Kidney (tissue), 14 donors: ENCODE data around the gene FBLN2. TPM values are rescaled to one million over a fixed set of nuclear protein-coding genes. Genes with fewer than 3 reads are reported as not detected.

Experiments
- DNase-seq, 5 donors: peaks; one replicate each; pipeline ENCODE4 v3.0.0-alpha.2; 2013 to 2020
- FAIRE-seq: peaks from 2 replicates; lab custom pipeline; 2012; peaks lifted over from hg19 to GRCh38; lab: Jason Lieb, UNC
- H3K27ac ChIP-seq, 2 donors: one replicate each; pipeline ENCODE4 v1.7.0; 2013; ENCODE audit warnings: low read depth in 2 of 2, low read length in 2 of 2, inconsistent platforms in 1 of 2
- H3K27me3 ChIP-seq: one replicate; pipeline ENCODE4 v1.7.1; 2013; ENCODE audit warnings: low read length, inconsistent platforms; ENCODE audit not compliant: control insufficient read depth, insufficient read depth
- H3K36me3 ChIP-seq, 3 donors: one replicate each; pipeline versions ENCODE4 v1.7.0 to v1.7.1; 2013; ENCODE audit warnings: low read length in 3 of 3, control low read depth in 1 of 3, inconsistent platforms in 1 of 3; ENCODE audit not compliant: insufficient read depth in 3 of 3, control insufficient read depth in 2 of 3
- H3K4me1 ChIP-seq, 3 donors: one replicate each; pipeline versions ENCODE4 v1.7.0 to v1.7.1; 2013; ENCODE audit warnings: low read length in 3 of 3, inconsistent platforms in 1 of 3, low read depth in 1 of 3; ENCODE audit not compliant: control insufficient read depth in 2 of 3, insufficient read depth in 2 of 3
- H3K4me3 ChIP-seq, 3 donors: one replicate each; pipeline versions ENCODE4 v1.7.0 to v1.8.1; 2013; ENCODE audit warnings: low read length in 3 of 3, control low read depth in 1 of 3, inconsistent platforms in 1 of 3
- H3K9ac ChIP-seq, 3 donors: one replicate each; pipeline versions ENCODE4 v1.7.0 to v1.7.1; 2013; ENCODE audit warnings: low read length in 3 of 3, control low read depth in 1 of 3, inconsistent platforms in 1 of 3
- H3K9me3 ChIP-seq, 3 donors: one replicate each; pipeline versions ENCODE4 v1.7.0 to v1.7.1; 2013; ENCODE audit warnings: low read length in 3 of 3, control low read depth in 1 of 3, inconsistent platforms in 1 of 3; ENCODE audit not compliant: control insufficient read depth in 2 of 3, insufficient read depth in 1 of 3
- intact Hi-C: fragments of 100-400 bp; cut with DNase I; formaldehyde crosslinking; loops from one replicate; pipeline ENCODE4 v1.11.1; 2022
- polyA plus RNA-seq: library from polyadenylated mRNA; stranded (reverse); fragments of 350-450 nt; fragmentation: Illumina TruSeq; extraction: RNeasy Lipid Tissue Mini Kit (QIAGEN cat#74804); gene quantifications from one replicate; pipeline ENCODE4 v1.2.3, GENCODE V29; 2014; ENCODE audit warnings: low read depth, low replicate concordance; ENCODE audit not compliant: insufficient read depth
- total RNA-seq: library from RNA; stranded (reverse); fragmentation: NEBNext Ultra II Directional; extraction: Animal tissue kit (Norgen Biotek cat#: 25700); gene quantifications from one replicate; pipeline ENCODE4 v1.2.1, GENCODE V29; 2021
- TF ChIP-seq, protein P1 (sequence below): IDR thresholded peaks from 3 replicates; pipeline ENCODE4 v1.5.1; 2012; ENCODE audit warnings: mild to moderate bottlenecking, moderate library complexity, borderline replicate concordance; ENCODE audit not compliant: insufficient read depth; ENCODE audit errors: extremely low read depth
- donor health status: control.
- donor health status: control.
- donor health status: control.
- donor health status: control.
- donor health status: control.
- donor health status: DM: yes; HTN: yes; CAD: no.
- donor health status: Normal renal cell carcinoma (clear cell type).

The FBLN2 gene
- total and polyA plus RNA-seq, 2 donors from 2014 or later, result 3.2 to 43.4 TPM

- no peaks in the 10 kb centered on the region for H3K9me3 ChIP-seq
- FAIRE-seq (no peak), DNase-seq (peak in 1 of 5 donors; percentile 32)
- no peak overlapping the region for H3K27ac ChIP-seq
- no peaks in the 10 kb centered on the region for H3K4me1 ChIP-seq
- H3K36me3 ChIP-seq, result no peaks in the 10 kb centered on the region
- no peak overlapping the region for H3K9ac ChIP-seq
- TF ChIP-seq, protein P1, sequence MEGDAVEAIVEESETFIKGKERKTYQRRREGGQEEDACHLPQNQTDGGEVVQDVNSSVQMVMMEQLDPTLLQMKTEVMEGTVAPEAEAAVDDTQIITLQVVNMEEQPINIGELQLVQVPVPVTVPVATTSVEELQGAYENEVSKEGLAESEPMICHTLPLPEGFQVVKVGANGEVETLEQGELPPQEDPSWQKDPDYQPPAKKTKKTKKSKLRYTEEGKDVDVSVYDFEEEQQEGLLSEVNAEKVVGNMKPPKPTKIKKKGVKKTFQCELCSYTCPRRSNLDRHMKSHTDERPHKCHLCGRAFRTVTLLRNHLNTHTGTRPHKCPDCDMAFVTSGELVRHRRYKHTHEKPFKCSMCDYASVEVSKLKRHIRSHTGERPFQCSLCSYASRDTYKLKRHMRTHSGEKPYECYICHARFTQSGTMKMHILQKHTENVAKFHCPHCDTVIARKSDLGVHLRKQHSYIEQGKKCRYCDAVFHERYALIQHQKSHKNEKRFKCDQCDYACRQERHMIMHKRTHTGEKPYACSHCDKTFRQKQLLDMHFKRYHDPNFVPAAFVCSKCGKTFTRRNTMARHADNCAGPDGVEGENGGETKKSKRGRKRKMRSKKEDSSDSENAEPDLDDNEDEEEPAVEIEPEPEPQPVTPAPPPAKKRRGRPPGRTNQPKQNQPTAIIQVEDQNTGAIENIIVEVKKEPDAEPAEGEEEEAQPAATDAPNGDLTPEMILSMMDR, result no peak
- intact Hi-C loops, result no loop called here
- H3K4me3 ChIP-seq, result no peak overlapping the region
- no peaks in the 10 kb centered on the region for H3K27me3 ChIP-seq
Observed at GRCh38 chr3:13532631-13533030, 16.3 kb upstream of the FBLN2 start.

GRCh38 chr3:13533885-13534301 lies 15.0 kb upstream of the FBLN2 start:
- FAIRE-seq (no peak), DNase-seq (peak in 1 of 5 donors; percentile 32)
- H3K9me3 ChIP-seq, result no peaks in the 10 kb centered on the region
- H3K4me1 ChIP-seq, result no peaks in the 10 kb centered on the region
- intact Hi-C loops, result no loop called here
- no peaks in the 10 kb centered on the region for H3K36me3 ChIP-seq
- no peak overlapping the region for H3K9ac ChIP-seq
- H3K27me3 ChIP-seq, result no peaks in the 10 kb centered on the region
- TF ChIP-seq, protein P1, result no peak
- H3K27ac ChIP-seq, result no peak overlapping the region
- H3K4me3 ChIP-seq, result no peak overlapping the region

DNA sequence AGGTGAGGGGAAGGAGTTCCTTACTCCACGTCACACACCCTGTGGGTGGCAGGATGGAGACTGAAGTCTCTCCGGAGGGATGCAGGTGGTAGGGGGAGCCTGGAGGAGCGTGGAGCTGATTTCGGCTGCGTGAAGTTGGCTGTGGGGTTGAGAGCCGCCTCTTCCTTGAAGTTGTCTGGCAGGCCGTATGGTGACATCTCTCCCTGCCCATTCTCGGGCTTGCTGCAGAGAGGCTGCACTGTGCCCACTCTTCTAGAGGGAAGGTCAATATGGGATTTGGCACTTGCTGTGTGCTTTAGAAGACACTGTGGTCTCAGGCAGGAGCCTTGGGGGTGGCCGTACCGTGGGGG lies 13.4 kb upstream of the FBLN2 start:
- TF ChIP-seq, protein P1, result no peak
- H3K27ac ChIP-seq, result no peak overlapping the region
- H3K9me3 ChIP-seq, result no peaks in the 10 kb centered on the region
- no peak overlapping the region for H3K4me3 ChIP-seq
- no peak overlapping the region for H3K9ac ChIP-seq
- no peak for FAIRE-seq
- H3K36me3 ChIP-seq, result no peaks in the 10 kb centered on the region
- no peaks in the 10 kb centered on the region for H3K4me1 ChIP-seq
- peak in 1 of 5 donors; percentile 36 for DNase-seq
- intact Hi-C loops, result no loop called here
- H3K27me3 ChIP-seq, result no peaks in the 10 kb centered on the region

- DNase-seq, result peak in 1 of 5 donors; percentile 50
- H3K27me3 ChIP-seq, result no peaks in the 10 kb centered on the region
- no peaks in the 10 kb centered on the region for H3K4me1 ChIP-seq
- no peak for FAIRE-seq
- H3K4me3 ChIP-seq, result no peak overlapping the region
- H3K36me3 ChIP-seq, result no peaks in the 10 kb centered on the region
- TF ChIP-seq, protein P1, result no peak
- H3K9me3 ChIP-seq, result no peaks in the 10 kb centered on the region
- intact Hi-C loops, result no loop called here
- no peak overlapping the region for H3K9ac ChIP-seq
- H3K27ac ChIP-seq, result no peak overlapping the region
Observed at GRCh38 chr3:13535905-13536304, 13.0 kb upstream of the FBLN2 start.
